GM06990 (cell line): Measurements from ENCODE around the gene MYO15B.

Experiments used
- DNase-seq: peaks from one replicate; pipeline ENCODE4 v3.0.0-alpha.2; 2011; ENCODE audit not compliant: insufficient read length; ENCODE audit errors: extremely low read depth
- H3K27me3 ChIP-seq: replicated peaks from 2 replicates; pipeline ENCODE4 v1.6.0; 2011; ENCODE audit warnings: low read length; ENCODE audit not compliant: control insufficient read depth, insufficient read depth
- H3K36me3 ChIP-seq: 2 replicates; pipeline ENCODE4 v1.5.1; 2011; ENCODE audit warnings: low read length; ENCODE audit not compliant: control insufficient read depth, insufficient read depth
- H3K4me3 ChIP-seq: replicated peaks from 2 replicates; pipeline ENCODE4 v1.5.1; 2011; ENCODE audit warnings: low read depth, mild to moderate bottlenecking, control low read depth, low read length
- CTCF ChIP-seq: IDR thresholded peaks from 2 replicates; pipeline ENCODE4 v1.5.1; 2011; ENCODE audit warnings: low read length, control low read depth, mild to moderate bottlenecking, inconsistent platforms; ENCODE audit not compliant: insufficient read depth, poor library complexity, severe bottlenecking

Gene MYO15B

GRCh38 chr17:75670868-75671267 is 83.3 kb downstream of the MYO15B start:
- no peak for DNase-seq
- no peak for TF ChIP-seq CTCF
- Histone ChIP-seq H3K4me3 (no peak overlapping the region), H3K27me3 (no peaks in the 10 kb centered on the region), H3K36me3 (peaks cover 14% of the 10 kb centered on the region)

GRCh38 chr17:75672011-75672410 is 84.4 kb downstream of the MYO15B start:
- TF ChIP-seq CTCF: no peak
- no peak overlapping the region for H3K4me3 ChIP-seq
- H3K36me3 ChIP-seq: peaks cover 14% of the 10 kb centered on the region
- no peak for DNase-seq
- no peaks in the 10 kb centered on the region for H3K27me3 ChIP-seq

- no peak for TF ChIP-seq CTCF
- DNase-seq: no peak
- H3K36me3 ChIP-seq: peaks cover 16% of the 10 kb centered on the region
- no peaks in the 10 kb centered on the region for H3K27me3 ChIP-seq
- no peak overlapping the region for H3K4me3 ChIP-seq
Observed at GRCh38 chr17:75673487-75673886, 85.9 kb downstream of the MYO15B start.
